ENCODE data around the gene CTNNBIP1. TPM values are rescaled to one million over a fixed set of nuclear protein-coding genes. Genes with fewer than 3 reads are reported as not detected.

CTNNBIP1 gene
- total RNA-seq, 2 experiments from 2014 or later, result 10.8 to 12.7 TPM

GRCh38 chr1:9883585-9884449 lies 26.3 kb downstream of the CTNNBIP1 start:
- Mint-ChIP-seq H3K4me3 (no peak overlapping the region), H3K4me1 (peaks cover 18% of the 10 kb centered on the region), H3K27ac (no peak overlapping the region), H3K27me3 (no peaks in the 10 kb centered on the region), H3K9me3 (no peaks in the 10 kb centered on the region), H3K36me3 (ENCODE audit: low read depth) (no peaks in the 10 kb centered on the region)
- no peak for DNase-seq
- ChIA-PET CTCF (interaction anchor here (1.7 kb wide), 1 partner anchor 59 kb away, joined by 6 read pairs; the partner anchor contains the start of genes LZIC and NMNAT1), POLR2A (no interaction called here)

GRCh38 chr1:9882945-9883303 lies 27.1 kb downstream of the CTNNBIP1 start:
- Mint-ChIP-seq H3K4me1 (peaks cover 18% of the 10 kb centered on the region), H3K27me3 (no peaks in the 10 kb centered on the region), H3K9me3 (no peaks in the 10 kb centered on the region), H3K36me3 (ENCODE audit: low read depth) (no peaks in the 10 kb centered on the region), H3K27ac (no peak overlapping the region), H3K4me3 (no peak overlapping the region)
- DNase-seq, result no peak
- ChIA-PET POLR2A (no interaction called here), CTCF (interaction anchor here (1.3 kb wide), 1 partner anchor 21 kb away, joined by 4 read pairs; no protein-coding TSS in a partner anchor)

- Mint-ChIP-seq H3K9me3 (no peaks in the 10 kb centered on the region), H3K36me3 (ENCODE audit: low read depth) (no peaks in the 10 kb centered on the region), H3K4me1 (peaks cover 18% of the 10 kb centered on the region), H3K4me3 (no peak overlapping the region), H3K27me3 (no peaks in the 10 kb centered on the region), H3K27ac (peak overlapping the region; percentile 69)
- CTCF ChIA-PET, result interaction anchor here (1.3 kb wide), 1 partner anchor 22 kb away, joined by 4 read pairs; no protein-coding TSS in a partner anchor
- DNase-seq, result peak; percentile 18
- POLR2A ChIA-PET, result no interaction called here
Measured at GRCh38 chr1:9882296-9882944, 27.6 kb downstream of the CTNNBIP1 start.

- H3K27me3 Mint-ChIP-seq, result no peaks in the 10 kb centered on the region
- CTCF ChIA-PET, result interaction anchor here (1.2 to 1.3 kb wide), 2 partner anchors 22 to 62 kb away, joined by 4 read pairs; partner anchors contain the start of genes LZIC and NMNAT1
- POLR2A ChIA-PET, result no interaction called here
- H3K36me3 Mint-ChIP-seq (ENCODE audit: low read depth), result no peaks in the 10 kb centered on the region
- H3K4me3 Mint-ChIP-seq, result no peak overlapping the region
- H3K27ac Mint-ChIP-seq, result peak overlapping the region; percentile 69
- H3K9me3 Mint-ChIP-seq, result no peaks in the 10 kb centered on the region
- DNase-seq, result no peak
- peaks cover 18% of the 10 kb centered on the region for H3K4me1 Mint-ChIP-seq
Measured at GRCh38 chr1:9881838-9882249, 28.2 kb downstream of the CTNNBIP1 start.

- CTCF ChIA-PET, result interaction anchor here (0.8 to 2.0 kb wide), 5 partner anchors 10 to 188 kb away, joined by 3 to 9 read pairs (median 3); no protein-coding TSS in a partner anchor
- Mint-ChIP-seq H3K36me3 (ENCODE audit: low read depth) (no peaks in the 10 kb centered on the region), H3K27ac (no peak overlapping the region), H3K9me3 (no peaks in the 10 kb centered on the region), H3K4me1 (peaks cover 22% of the 10 kb centered on the region), H3K4me3 (no peak overlapping the region), H3K27me3 (no peaks in the 10 kb centered on the region)
- no peak for DNase-seq
- POLR2A ChIA-PET, result no interaction called here
Measured at GRCh38 chr1:9878404-9878803, 31.7 kb downstream of the CTNNBIP1 start.

- Mint-ChIP-seq H3K27ac (no peak overlapping the region), H3K27me3 (no peaks in the 10 kb centered on the region), H3K9me3 (no peaks in the 10 kb centered on the region), H3K36me3 (ENCODE audit: low read depth) (no peaks in the 10 kb centered on the region), H3K4me1 (peaks cover 19% of the 10 kb centered on the region), H3K4me3 (no peak overlapping the region)
- ChIA-PET POLR2A (no interaction called here), CTCF (interaction anchor here (0.8 to 2.0 kb wide), 5 partner anchors 9 to 188 kb away, joined by 3 to 9 read pairs (median 4); no protein-coding TSS in a partner anchor)
- DNase-seq, result no peak
Measured at GRCh38 chr1:9877962-9878361, 32.1 kb downstream of the CTNNBIP1 start.

- no peak overlapping the region for H3K4me3 Mint-ChIP-seq
Measured at GRCh38 chr1:9875636-9876000, 34.5 kb downstream of the CTNNBIP1 start.

GRCh38 chr1:9874959-9875635 lies 35.0 kb downstream of the CTNNBIP1 start:
- Mint-ChIP-seq H3K4me3 (no peak overlapping the region), H3K36me3 (ENCODE audit: low read depth) (no peaks in the 10 kb centered on the region), H3K4me1 (peaks cover 4% of the 10 kb centered on the region), H3K9me3 (no peaks in the 10 kb centered on the region), H3K27ac (no peak overlapping the region), H3K27me3 (no peaks in the 10 kb centered on the region)
- CTCF ChIA-PET, result interaction anchor here (0.6 to 8.0 kb wide), 9 partner anchors 39 to 278 kb away, joined by 3 to 141 read pairs (median 4); no protein-coding TSS in a partner anchor
- DNase-seq, result peak; percentile 78
- POLR2A ChIA-PET, result interaction anchor here (0.6 to 1.3 kb wide), 2 partner anchors 29 to 67 kb away, joined by 3 read pairs; no protein-coding TSS in a partner anchor

More at GRCh38 chr1:9875636-9876000, 34.5 kb downstream of the CTNNBIP1 start:
- H3K27ac Mint-ChIP-seq, result no peak overlapping the region
- no peaks in the 10 kb centered on the region for H3K27me3 Mint-ChIP-seq
- H3K9me3 Mint-ChIP-seq, result no peaks in the 10 kb centered on the region
- H3K4me1 Mint-ChIP-seq, result peaks cover 4% of the 10 kb centered on the region
- ChIA-PET POLR2A (interaction anchor here (0.6 to 1.3 kb wide), 2 partner anchors 28 to 66 kb away, joined by 3 read pairs; no protein-coding TSS in a partner anchor), CTCF (interaction anchor here (0.6 to 1.7 kb wide), 4 partner anchors 47 to 259 kb away, joined by 3 to 5 read pairs (median 4); no protein-coding TSS in a partner anchor)
- no peak for DNase-seq
- no peaks in the 10 kb centered on the region for H3K36me3 Mint-ChIP-seq (ENCODE audit: low read depth)

GRCh38 chr1:9874412-9874811 lies 35.7 kb downstream of the CTNNBIP1 start:
- ChIA-PET CTCF (interaction anchor here (1.0 to 8.0 kb wide), 7 partner anchors 40 to 279 kb away, joined by 3 to 141 read pairs (median 4); no protein-coding TSS in a partner anchor), POLR2A (no interaction called here)
- Mint-ChIP-seq H3K36me3 (ENCODE audit: low read depth) (no peaks in the 10 kb centered on the region), H3K4me3 (no peak overlapping the region), H3K27me3 (no peaks in the 10 kb centered on the region), H3K27ac (no peak overlapping the region), H3K4me1 (peaks cover 4% of the 10 kb centered on the region), H3K9me3 (no peaks in the 10 kb centered on the region)
- no peak for DNase-seq

- no peaks in the 10 kb centered on the region for H3K9me3 Mint-ChIP-seq
- CTCF ChIA-PET, result interaction anchor here (1.0 to 8.0 kb wide), 6 partner anchors 41 to 279 kb away, joined by 3 to 141 read pairs (median 4); no protein-coding TSS in a partner anchor
- H3K36me3 Mint-ChIP-seq (ENCODE audit: low read depth), result no peaks in the 10 kb centered on the region
- H3K27ac Mint-ChIP-seq, result no peak overlapping the region
- H3K27me3 Mint-ChIP-seq, result no peaks in the 10 kb centered on the region
- peaks cover 4% of the 10 kb centered on the region for H3K4me1 Mint-ChIP-seq
- DNase-seq, result no peak
- H3K4me3 Mint-ChIP-seq, result no peak overlapping the region
- POLR2A ChIA-PET, result no interaction called here
Measured at GRCh38 chr1:9873992-9874391, 36.1 kb downstream of the CTNNBIP1 start.

- DNase-seq, result no peak
- Mint-ChIP-seq H3K4me1 (peaks cover 4% of the 10 kb centered on the region), H3K27ac (no peak overlapping the region), H3K9me3 (no peaks in the 10 kb centered on the region), H3K27me3 (no peaks in the 10 kb centered on the region), H3K36me3 (ENCODE audit: low read depth) (no peaks in the 10 kb centered on the region), H3K4me3 (no peak overlapping the region)
- CTCF ChIA-PET, result interaction anchor here (0.6 to 8.0 kb wide), 7 partner anchors 41 to 342 kb away, joined by 3 to 141 read pairs (median 3); partner anchors contain the start of genes LZIC and NMNAT1
- POLR2A ChIA-PET, result no interaction called here
Measured at GRCh38 chr1:9873385-9873784, 36.7 kb downstream of the CTNNBIP1 start.

- no peak for DNase-seq
- H3K27ac Mint-ChIP-seq, result no peak overlapping the region
- no peak overlapping the region for H3K4me3 Mint-ChIP-seq
- ChIA-PET CTCF (interaction anchor here (0.6 to 8.0 kb wide), 8 partner anchors 35 to 343 kb away, joined by 3 to 141 read pairs (median 3); partner anchors contain the start of genes LZIC and NMNAT1), POLR2A (no interaction called here)
- H3K36me3 Mint-ChIP-seq (ENCODE audit: low read depth), result no peaks in the 10 kb centered on the region
- peaks cover 4% of the 10 kb centered on the region for H3K4me1 Mint-ChIP-seq
- H3K9me3 Mint-ChIP-seq, result no peaks in the 10 kb centered on the region
- H3K27me3 Mint-ChIP-seq, result no peaks in the 10 kb centered on the region
Measured at GRCh38 chr1:9872430-9873165, 37.5 kb downstream of the CTNNBIP1 start.

Measured in activated CD4-positive, alpha-beta memory T cell treated with anti-CD3 and anti-CD28 coated beads, Interleukin-2, amount 10 ng/mL, durations not matched to agents 7 days and 5 days (primary cell).